ENCODE results near the gene UNC13C.

The UNC13C gene

DNA sequence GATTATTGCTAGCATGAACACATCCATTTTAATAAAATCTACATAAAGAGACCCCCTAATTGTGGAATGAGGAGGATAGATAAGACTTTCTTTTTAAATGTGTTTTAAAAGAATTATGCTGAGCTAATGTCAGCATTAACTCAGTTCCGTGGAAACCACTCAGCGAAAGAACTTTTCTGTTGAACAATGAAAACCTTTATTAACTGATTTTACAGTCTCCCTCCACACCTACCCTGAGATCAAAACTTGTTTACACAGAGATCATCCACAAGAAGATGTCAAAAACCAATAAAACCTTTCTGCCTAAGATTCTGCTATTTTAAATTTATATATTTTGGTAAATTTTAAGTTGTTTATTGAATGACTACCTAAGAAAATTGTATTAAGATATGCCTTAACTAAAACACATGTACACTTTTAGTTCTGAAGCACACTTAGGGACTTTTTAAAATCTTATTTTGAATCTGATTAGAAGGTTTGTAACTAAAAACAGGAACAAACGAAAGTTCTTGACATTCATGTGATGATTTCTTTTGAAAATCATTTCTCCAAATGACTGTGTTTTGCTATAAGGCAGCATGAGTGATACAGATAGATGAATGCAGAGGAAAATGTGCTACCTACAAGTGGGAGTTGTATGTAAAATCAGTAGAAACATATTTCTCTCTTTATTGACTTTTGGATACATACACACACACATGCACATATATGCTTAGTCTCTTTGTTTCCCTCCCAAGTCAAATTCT, 369.0 kb downstream of the UNC13C start:
- no peak overlapping the region for H2AFZ ChIP-seq (ENCODE audit: low read depth)
- H4K20me1 ChIP-seq (ENCODE audit: insufficient read depth) = no peaks in the 10 kb centered on the region
- H3K27ac ChIP-seq = no peak overlapping the region
- no peak overlapping the region for H3K4me3 ChIP-seq (IDR thresholded peaks at IDR 0.05; ENCODE audit: insufficient read depth, low read depth, low read length)
- no peaks in the 10 kb centered on the region for H3K36me3 ChIP-seq (ENCODE audit: insufficient read depth)
- H3K79me2 ChIP-seq (ENCODE audit: insufficient read depth, low read depth) = no peaks in the 10 kb centered on the region
- H3K4me1 ChIP-seq (ENCODE audit: low read depth, poor library complexity, severe bottlenecking) = no peaks in the 10 kb centered on the region
- H3K27me3 ChIP-seq (ENCODE audit: insufficient read depth, low read depth) = no peaks in the 10 kb centered on the region
- H3K4me2 ChIP-seq = no peak overlapping the region
- TF ChIP-seq, protein P1, sequence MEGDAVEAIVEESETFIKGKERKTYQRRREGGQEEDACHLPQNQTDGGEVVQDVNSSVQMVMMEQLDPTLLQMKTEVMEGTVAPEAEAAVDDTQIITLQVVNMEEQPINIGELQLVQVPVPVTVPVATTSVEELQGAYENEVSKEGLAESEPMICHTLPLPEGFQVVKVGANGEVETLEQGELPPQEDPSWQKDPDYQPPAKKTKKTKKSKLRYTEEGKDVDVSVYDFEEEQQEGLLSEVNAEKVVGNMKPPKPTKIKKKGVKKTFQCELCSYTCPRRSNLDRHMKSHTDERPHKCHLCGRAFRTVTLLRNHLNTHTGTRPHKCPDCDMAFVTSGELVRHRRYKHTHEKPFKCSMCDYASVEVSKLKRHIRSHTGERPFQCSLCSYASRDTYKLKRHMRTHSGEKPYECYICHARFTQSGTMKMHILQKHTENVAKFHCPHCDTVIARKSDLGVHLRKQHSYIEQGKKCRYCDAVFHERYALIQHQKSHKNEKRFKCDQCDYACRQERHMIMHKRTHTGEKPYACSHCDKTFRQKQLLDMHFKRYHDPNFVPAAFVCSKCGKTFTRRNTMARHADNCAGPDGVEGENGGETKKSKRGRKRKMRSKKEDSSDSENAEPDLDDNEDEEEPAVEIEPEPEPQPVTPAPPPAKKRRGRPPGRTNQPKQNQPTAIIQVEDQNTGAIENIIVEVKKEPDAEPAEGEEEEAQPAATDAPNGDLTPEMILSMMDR (conservative IDR thresholded peaks at IDR 0.05; ENCODE audit: low read depth, low read length) = no peak
- H3K9ac ChIP-seq = no peak overlapping the region

DNA sequence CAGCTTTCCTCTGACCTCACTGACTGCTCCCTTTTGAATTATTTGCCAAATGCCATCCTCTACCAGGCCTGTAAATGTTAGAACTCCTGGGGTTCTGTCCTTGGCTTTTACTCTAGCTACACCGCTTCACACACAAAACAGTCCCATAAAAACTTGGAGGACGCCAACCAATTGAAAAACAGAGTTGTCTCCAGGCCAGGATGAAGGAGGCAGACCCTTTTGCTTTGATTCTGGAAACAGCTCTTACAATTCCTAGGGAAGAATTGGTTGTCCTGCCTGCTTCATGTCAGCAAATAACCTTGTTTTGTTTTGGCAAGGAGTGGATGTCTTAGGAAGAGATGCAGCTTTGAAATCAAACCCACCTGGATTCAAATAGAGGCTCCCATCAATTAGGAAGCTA, 375.5 kb downstream of the UNC13C start:
- no peak overlapping the region for H3K27ac ChIP-seq
- no peak overlapping the region for H3K9ac ChIP-seq
- no peaks in the 10 kb centered on the region for H3K36me3 ChIP-seq (ENCODE audit: insufficient read depth)
- H2AFZ ChIP-seq (ENCODE audit: low read depth) = no peak overlapping the region
- H3K4me2 ChIP-seq = no peak overlapping the region
- no peak overlapping the region for H3K4me3 ChIP-seq (IDR thresholded peaks at IDR 0.05; ENCODE audit: insufficient read depth, low read depth, low read length)
- H3K27me3 ChIP-seq (ENCODE audit: insufficient read depth, low read depth) = no peaks in the 10 kb centered on the region
- no peaks in the 10 kb centered on the region for H3K4me1 ChIP-seq (ENCODE audit: low read depth, poor library complexity, severe bottlenecking)
- H3K79me2 ChIP-seq (ENCODE audit: insufficient read depth, low read depth) = no peaks in the 10 kb centered on the region
- TF ChIP-seq, protein P1 (conservative IDR thresholded peaks at IDR 0.05; ENCODE audit: low read depth, low read length) = no peak
- H4K20me1 ChIP-seq (ENCODE audit: insufficient read depth) = no peaks in the 10 kb centered on the region

DNA sequence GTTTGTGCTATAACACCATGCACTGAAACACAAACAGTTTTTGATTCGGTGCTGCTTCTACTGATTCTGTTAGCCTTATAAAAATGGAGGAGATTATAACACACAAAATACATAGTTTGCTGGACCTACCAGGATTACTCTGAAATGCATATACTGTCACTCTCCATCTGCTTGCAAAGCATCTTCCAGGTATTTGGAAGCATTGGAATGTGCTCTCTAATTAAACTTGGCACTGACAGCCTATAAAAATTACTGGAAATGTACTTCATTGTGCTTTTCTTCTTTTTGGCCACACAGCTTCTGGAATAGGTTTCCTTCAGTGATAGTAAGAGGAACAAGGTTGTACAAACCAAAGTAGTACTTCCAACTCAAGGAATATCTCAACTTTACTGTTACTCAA, 376.1 kb downstream of the UNC13C start:
- H2AFZ ChIP-seq (ENCODE audit: low read depth) = no peak overlapping the region
- H3K4me1 ChIP-seq (ENCODE audit: low read depth, poor library complexity, severe bottlenecking) = no peaks in the 10 kb centered on the region
- no peak overlapping the region for H3K27ac ChIP-seq
- TF ChIP-seq, protein P1 (conservative IDR thresholded peaks at IDR 0.05; ENCODE audit: low read depth, low read length) = no peak
- H3K4me3 ChIP-seq (IDR thresholded peaks at IDR 0.05; ENCODE audit: insufficient read depth, low read depth, low read length) = no peak overlapping the region
- H3K36me3 ChIP-seq (ENCODE audit: insufficient read depth) = no peaks in the 10 kb centered on the region
- no peaks in the 10 kb centered on the region for H4K20me1 ChIP-seq (ENCODE audit: insufficient read depth)
- H3K4me2 ChIP-seq = no peak overlapping the region
- H3K27me3 ChIP-seq (ENCODE audit: insufficient read depth, low read depth) = no peaks in the 10 kb centered on the region
- no peaks in the 10 kb centered on the region for H3K79me2 ChIP-seq (ENCODE audit: insufficient read depth, low read depth)
- H3K9ac ChIP-seq = no peak overlapping the region

DNA sequence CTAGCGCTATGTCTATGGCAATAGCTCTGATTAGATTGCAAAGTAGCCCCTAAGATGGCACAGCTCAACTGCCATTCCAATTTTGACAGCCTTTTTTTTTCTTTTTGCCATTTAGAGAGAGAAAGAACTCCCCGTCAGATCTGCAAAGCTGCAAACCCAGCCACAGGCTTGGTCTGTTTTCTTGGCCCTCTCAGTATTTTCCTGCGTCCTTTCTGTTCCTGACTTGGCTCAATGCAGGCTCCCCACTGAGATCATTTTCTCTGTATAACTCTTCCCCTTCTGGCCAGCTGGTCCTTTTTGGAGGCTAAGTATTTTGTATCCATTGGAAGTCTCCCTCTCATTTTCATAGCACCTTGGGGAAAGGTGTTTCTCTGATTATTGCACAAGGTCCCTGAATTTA, 386.7 kb downstream of the UNC13C start:
- no peaks in the 10 kb centered on the region for H3K79me2 ChIP-seq (ENCODE audit: insufficient read depth, low read depth)
- no peaks in the 10 kb centered on the region for H3K4me1 ChIP-seq (ENCODE audit: low read depth, poor library complexity, severe bottlenecking)
- no peak overlapping the region for H3K9ac ChIP-seq
- no peaks in the 10 kb centered on the region for H3K36me3 ChIP-seq (ENCODE audit: insufficient read depth)
- TF ChIP-seq, protein P1 (conservative IDR thresholded peaks at IDR 0.05; ENCODE audit: low read depth, low read length) = no peak
- H3K4me2 ChIP-seq = no peak overlapping the region
- no peak overlapping the region for H3K27ac ChIP-seq
- H4K20me1 ChIP-seq (ENCODE audit: insufficient read depth) = no peaks in the 10 kb centered on the region
- H3K27me3 ChIP-seq (ENCODE audit: insufficient read depth, low read depth) = no peaks in the 10 kb centered on the region
- H2AFZ ChIP-seq (ENCODE audit: low read depth) = no peak overlapping the region
- H3K4me3 ChIP-seq (IDR thresholded peaks at IDR 0.05; ENCODE audit: insufficient read depth, low read depth, low read length) = no peak overlapping the region

Data from KMS-11 (cell line).